Lower leg skin (tissue), 4 donors: Measurements from ENCODE around the gene JADE1. TPM values are rescaled to one million over a fixed set of nuclear protein-coding genes. Genes with fewer than 3 reads are reported as not detected.

Experiments
- DNase-seq, 2 donors: peaks; one replicate each; pipeline ENCODE4 v3.0.0-alpha.2; 2019; ENCODE audit warnings: low spot score in 2 of 2
- H3K4me3 ChIP-seq: fragments of 200-600 bp; sonication (generic); 2 replicates; pipeline ENCODE4 v1.5.1; 2017; ENCODE audit warnings: mild to moderate bottlenecking, low read depth; ENCODE audit not compliant: poor library complexity, severe bottlenecking
- POLR2A ChIP-seq, 2 donors: fragments of 450-650 bp; IDR thresholded peaks; one replicate each; pipeline ENCODE4 v1.6.1; 2016 to 2017; ENCODE audit warnings: antibody characterized with exemption in 2 of 2, mild to moderate bottlenecking in 1 of 2, moderate library complexity in 1 of 2
- WGBS, 2 donors: methylation state at CpG; one replicate each; pipeline ENCODE4 v1.1.5; 2018; 5-methylcytosine and 5-hydroxymethylcytosine counted together
- intact Hi-C: fragments of 100-400 bp; cut with DNase I; formaldehyde crosslinking; loops from one replicate; pipeline ENCODE4 v1.15.0; 2023; ENCODE audit warnings: low total_unique reads
- total RNA-seq, 4 donors: library from RNA; depleted of rRNA; stranded (reverse); fragments of >200 nt; gene quantifications; one replicate each; pipeline ENCODE4 v1.1.0, GENCODE V29; 2016
- TF ChIP-seq, protein P1 (sequence below), 3 donors: fragments of 450-650 bp; IDR thresholded peaks; one replicate each; pipeline ENCODE4 v1.5.1; 2016; ENCODE audit warnings: antibody characterized with exemption in 3 of 3, mild to moderate bottlenecking in 3 of 3, moderate library complexity in 2 of 3

Gene JADE1
- total RNA-seq, 4 donors from 2014 or later, result 13.5 to 36.7 (median 19.6) TPM

GRCh38 chr4:128800701-128801284 lies 8.7 kb upstream of the JADE1 start:
- H3K4me3 ChIP-seq, result no peak overlapping the region
- no peak for TF ChIP-seq POLR2A (IDR thresholded peaks at IDR 0.05)
- TF ChIP-seq, protein P1, sequence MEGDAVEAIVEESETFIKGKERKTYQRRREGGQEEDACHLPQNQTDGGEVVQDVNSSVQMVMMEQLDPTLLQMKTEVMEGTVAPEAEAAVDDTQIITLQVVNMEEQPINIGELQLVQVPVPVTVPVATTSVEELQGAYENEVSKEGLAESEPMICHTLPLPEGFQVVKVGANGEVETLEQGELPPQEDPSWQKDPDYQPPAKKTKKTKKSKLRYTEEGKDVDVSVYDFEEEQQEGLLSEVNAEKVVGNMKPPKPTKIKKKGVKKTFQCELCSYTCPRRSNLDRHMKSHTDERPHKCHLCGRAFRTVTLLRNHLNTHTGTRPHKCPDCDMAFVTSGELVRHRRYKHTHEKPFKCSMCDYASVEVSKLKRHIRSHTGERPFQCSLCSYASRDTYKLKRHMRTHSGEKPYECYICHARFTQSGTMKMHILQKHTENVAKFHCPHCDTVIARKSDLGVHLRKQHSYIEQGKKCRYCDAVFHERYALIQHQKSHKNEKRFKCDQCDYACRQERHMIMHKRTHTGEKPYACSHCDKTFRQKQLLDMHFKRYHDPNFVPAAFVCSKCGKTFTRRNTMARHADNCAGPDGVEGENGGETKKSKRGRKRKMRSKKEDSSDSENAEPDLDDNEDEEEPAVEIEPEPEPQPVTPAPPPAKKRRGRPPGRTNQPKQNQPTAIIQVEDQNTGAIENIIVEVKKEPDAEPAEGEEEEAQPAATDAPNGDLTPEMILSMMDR (IDR thresholded peaks at IDR 0.05), result no peak
- 79 to 86% methylated on average over 3 of the region's 3 CpGs for WGBS, 2 donors
- intact Hi-C loops, result loop anchor here (10.0 kb wide), 1 partner anchor 346 kb away; no protein-coding TSS in a partner anchor
- no peak for DNase-seq

DNA sequence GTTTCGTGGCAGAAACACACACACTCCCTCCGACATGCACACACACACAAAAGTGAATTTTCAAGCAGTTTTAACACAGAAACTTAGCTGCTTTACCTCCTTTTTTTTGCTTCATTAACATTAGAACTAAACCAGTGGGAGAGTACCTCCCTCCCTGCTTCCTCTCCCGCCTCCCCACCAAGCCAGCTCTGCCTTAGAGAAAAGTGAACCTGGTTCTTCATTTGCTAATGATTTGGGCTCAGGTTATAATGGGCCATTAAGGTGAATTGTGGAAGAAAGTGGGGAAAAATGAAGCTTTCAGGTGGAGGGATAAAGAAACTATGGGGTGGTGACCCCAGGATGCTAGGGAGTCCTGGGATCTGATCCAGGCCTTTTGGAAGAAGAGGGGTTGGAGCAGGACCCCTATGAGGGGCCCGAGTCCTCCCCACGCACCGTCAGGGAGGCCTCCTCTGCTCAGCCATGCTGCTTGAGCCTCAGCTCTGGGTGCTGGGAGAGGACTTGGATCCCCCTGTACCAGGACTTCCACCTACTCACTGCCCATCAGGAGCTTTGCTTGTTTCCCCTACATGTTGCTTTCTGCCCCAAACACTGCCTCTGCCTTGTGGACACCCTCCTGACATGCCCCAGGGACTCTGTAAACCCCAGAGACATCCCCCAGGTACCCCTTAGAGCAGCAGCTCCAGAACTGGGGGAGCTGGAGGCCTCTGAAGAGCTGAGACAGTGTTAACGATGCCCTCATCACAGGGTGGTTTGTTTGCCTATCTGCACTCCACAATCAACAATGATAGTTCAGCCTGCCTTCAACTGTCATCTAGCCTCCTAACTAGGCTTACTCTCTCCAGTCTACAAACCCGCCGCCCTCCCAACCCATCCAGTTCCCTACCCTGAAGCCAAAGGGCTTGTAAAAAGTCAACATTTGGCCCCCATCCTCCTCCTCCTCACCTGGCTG lies 6.5 kb upstream of the JADE1 start:
- no peak overlapping the region for H3K4me3 ChIP-seq
- 87 to 89% methylated on average over 9 of the region's 9 CpGs for WGBS, 2 donors
- DNase-seq, result no peak
- TF ChIP-seq, protein P1 (IDR thresholded peaks at IDR 0.05), result no peak
- no peak for TF ChIP-seq POLR2A (IDR thresholded peaks at IDR 0.05)
- intact Hi-C loops, result loop anchor here (10.0 kb wide), 1 partner anchor 348 kb away; no protein-coding TSS in a partner anchor

DNA sequence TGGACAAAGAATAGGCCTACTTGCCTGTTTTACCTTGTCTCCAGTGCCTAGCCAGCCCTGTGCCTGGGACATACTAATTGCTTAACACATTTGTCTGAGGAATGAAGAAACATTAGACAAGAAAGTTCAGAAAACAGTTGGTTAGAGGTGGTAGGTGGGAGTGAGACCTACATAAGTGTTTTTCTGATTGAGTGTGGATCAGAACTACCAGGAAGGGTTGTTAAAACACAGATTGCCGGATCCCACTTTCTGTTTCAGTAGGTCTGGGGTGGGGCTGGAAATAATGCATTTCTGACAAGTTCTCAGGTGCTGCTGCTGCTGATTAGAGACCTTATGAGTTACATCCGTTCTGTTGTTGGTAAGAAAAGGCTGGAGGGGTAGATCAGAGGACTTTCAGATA lies 5.7 kb upstream of the JADE1 start:
- H3K4me3 ChIP-seq, result no peak overlapping the region
- intact Hi-C loops, result loop anchor here (10.0 kb wide), 1 partner anchor 349 kb away; no protein-coding TSS in a partner anchor
- no peak for DNase-seq
- TF ChIP-seq, protein P1 (IDR thresholded peaks at IDR 0.05), result no peak
- TF ChIP-seq POLR2A (IDR thresholded peaks at IDR 0.05), result no peak
- 70 to 72% methylated on average over 2 of the region's 2 CpGs for WGBS, 2 donors

DNA sequence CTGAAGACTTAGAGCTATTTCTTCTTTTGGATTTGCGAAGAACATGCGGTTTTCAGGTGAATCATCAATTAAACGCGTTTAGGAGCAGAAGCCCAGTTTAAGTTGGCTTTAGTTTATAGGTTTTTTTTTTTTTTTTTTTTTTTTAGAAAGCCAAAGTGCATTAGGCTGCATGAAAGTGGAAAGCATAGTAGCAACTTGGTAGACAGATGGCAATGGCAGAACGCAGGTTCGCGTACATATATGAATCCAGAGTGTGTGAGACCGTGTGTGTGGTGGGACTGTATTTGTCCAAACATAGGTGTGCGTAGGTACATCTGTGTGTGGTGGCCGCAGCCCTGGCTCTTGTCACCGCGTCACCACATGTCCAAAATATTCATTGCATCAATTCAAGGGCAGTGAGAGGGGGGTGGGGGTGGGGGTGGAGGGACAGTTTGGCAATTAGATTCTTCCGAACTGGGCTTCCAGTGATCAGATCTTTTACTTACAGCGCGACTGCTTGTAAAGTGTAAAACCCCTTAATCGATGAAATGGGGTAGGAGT lies 901 bp downstream of the JADE1 start:
- peak; percentile 34 to 83 for DNase-seq
- peak overlapping the region; percentile 87 for H3K4me3 ChIP-seq
- 0 to 1% methylated on average over 16 of the region's 16 CpGs for WGBS, 2 donors
- intact Hi-C loops, result no loop called here
- TF ChIP-seq, protein P1 (IDR thresholded peaks at IDR 0.05), result no peak
- no peak for TF ChIP-seq POLR2A (IDR thresholded peaks at IDR 0.05)

DNA sequence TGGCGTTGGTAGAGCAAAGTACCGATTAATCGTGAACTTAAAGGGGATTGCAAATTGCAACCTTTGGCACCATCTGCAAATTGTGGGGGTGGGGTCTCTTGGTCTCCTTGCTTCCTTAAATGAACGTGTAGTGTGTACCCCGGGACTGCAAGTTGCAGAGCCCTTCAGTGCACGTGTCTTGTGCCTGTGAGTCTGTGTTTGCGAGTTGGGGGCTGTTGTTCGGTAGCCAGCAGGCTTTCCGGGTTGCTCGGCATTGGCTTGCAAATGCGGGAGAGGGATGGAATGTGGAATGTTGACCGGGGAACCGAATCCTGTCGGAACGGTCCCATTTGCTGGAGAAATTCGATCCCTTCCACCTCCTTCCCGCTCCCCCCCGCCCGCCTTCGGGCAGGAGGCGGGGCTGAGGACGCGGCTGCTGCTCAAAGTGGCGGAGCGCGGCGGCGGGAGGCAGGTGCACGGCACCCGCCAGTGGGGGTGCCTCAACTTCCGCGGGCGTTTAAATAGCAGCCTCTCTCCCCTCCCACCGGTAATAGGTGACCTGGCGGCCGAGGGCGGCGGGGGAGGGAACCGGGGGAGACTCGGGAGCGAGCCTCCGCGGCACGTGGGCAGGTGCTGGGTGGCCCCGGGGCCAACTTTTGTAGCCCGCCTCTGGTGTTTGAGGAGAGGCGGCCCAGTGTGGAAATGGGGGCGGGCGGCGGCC lies 1.5 kb downstream of the JADE1 start:
- TF ChIP-seq POLR2A (IDR thresholded peaks at IDR 0.05), result no peak
- TF ChIP-seq, protein P1 (IDR thresholded peaks at IDR 0.05), result no peak
- intact Hi-C loops, result no loop called here
- DNase-seq, result peak; percentile 70 to 94
- peak overlapping the region; percentile 87 for H3K4me3 ChIP-seq
- 0% methylated on average over 26 to 37 of the region's 50 CpGs for WGBS, 2 donors
